Ovary (tissue), 3 donors: ENCODE results near the gene TENM3.

Experiments used
- CTCF ChIP-seq, 3 donors: fragments of 450-650 bp in 2 of 3; fragments of 200-600 bp in 1 of 3; IDR thresholded peaks; one replicate each; pipeline versions ENCODE4 v1.5.1 to v1.8.0; 2016 to 2022; ENCODE audit warnings: antibody characterized with exemption in 3 of 3, mild to moderate bottlenecking in 1 of 3
- EP300 ChIP-seq: sonication (generic); formaldehyde crosslinking; IDR thresholded peaks from one replicate; pipeline ENCODE4 v1.6.1; 2017; ENCODE audit warnings: antibody characterized with exemption
- POLR2A ChIP-seq: fragments of 450-650 bp; IDR thresholded peaks from one replicate; pipeline ENCODE4 v1.6.1; 2017; ENCODE audit warnings: antibody characterized with exemption, mild to moderate bottlenecking, moderate library complexity
- donor health status: DM: no; HTN: no; CAD: no.

- no peak for TF ChIP-seq CTCF (IDR thresholded peaks at IDR 0.05)
- TF ChIP-seq POLR2A, result no peak
- no peak for TF ChIP-seq EP300
Observed at GRCh38 chr4:182257503-182257902, 14.3 kb downstream of the TENM3 start.
